ENCODE results near the gene KLHDC8B. TPM values are rescaled to one million over a fixed set of nuclear protein-coding genes. Genes with fewer than 3 reads are reported as not detected.

Gene KLHDC8B
- total and polyA plus RNA-seq, 9 of the 15 experiments (the other 6 are each of a cell fraction or from before 2014, with no cell fraction given), result 6.9 to 34.8 (median 25.2) TPM

- H3K4me2 ChIP-seq (ENCODE audit: insufficient read depth, low read length), result peak overlapping the region; percentile 75
- POLR2A ChIA-PET, result interaction anchor here (0.7 to 0.8 kb wide), 3 partner anchors 12 to 289 kb away, joined by 3 read pairs; no protein-coding TSS in a partner anchor
- H3K36me3 ChIP-seq (ENCODE audit: control insufficient read depth, insufficient read depth, low read length), result peaks cover 32% of the 10 kb centered on the region; the same call in 2 of the 3 replicates
- H3K27ac ChIP-seq (ENCODE audit: extremely low read depth, low read depth, low read length), result peak overlapping the region; percentile 82
- CTCF ChIA-PET (ENCODE audit: low intra/inter-chr PET ratio), result no interaction called here
- H3K79me2 ChIP-seq (ENCODE audit: control insufficient read depth, insufficient read depth, low read length), result peaks cover 26% of the 10 kb centered on the region
- H4K20me1 ChIP-seq (replicated peaks; ENCODE audit: control insufficient read depth, insufficient read depth, low read length), result no peaks in the 10 kb centered on the region
- BruUV-seq (replicated peaks), result TSS peak; percentile 53
- peak in 2 of 4 experiments; percentile 18 to 28 for DNase-seq (ENCODE audit: extremely low read depth in 1 of 4, low spot score in 3 of 4)
- no peak for TF ChIP-seq FOXA3 (CRISPR knock-in tag; conservative IDR thresholded peaks at IDR 0.05 in 1 of 2, IDR thresholded peaks at IDR 0.05 in 1 of 2)
- peak; percentile 49 for TF ChIP-seq KDM5B (IDR thresholded peaks at IDR 0.05; ENCODE audit: insufficient replicate concordance, low read depth, low read length)
- no peak for TF ChIP-seq ZNF41 (CRISPR knock-in tag; conservative IDR thresholded peaks at IDR 0.05)
- no peak for TF ChIP-seq BDP1 (IDR thresholded peaks at IDR 0.05; ENCODE audit: insufficient read depth, insufficient read length)
- no peak for TF ChIP-seq HLTF (IDR thresholded peaks at IDR 0.05)
- TF ChIP-seq CREB1 (IDR thresholded peaks at IDR 0.05), result no peak
- no peak for TF ChIP-seq CREB1 (CRISPR knock-in tag; IDR thresholded peaks at IDR 0.05)
- TF ChIP-seq FOXJ2 (tag; IDR thresholded peaks at IDR 0.05), result no peak
- ATAC-seq, result no peak
- peaks cover 10 to 25% of the 10 kb centered on the region in 2 experiments; a peak in 4 of 5 replicates for H3K4me1 ChIP-seq (replicated peaks in 1 of 2; ENCODE audit: control insufficient read depth in 2 of 2, insufficient read depth in 2 of 2, low read length in 2 of 2)
- peak; percentile 57 for FAIRE-seq
- in situ Hi-C loops (cut with MboI), result loop anchor here (25.0 kb wide), 1 partner anchor 272 kb away; the partner anchor contains the start of gene NICN1
- WGBS (ENCODE audit: insufficient coverage, low coverage, missing lambda C conversion rate), result 20% methylated on average over 5 of the region's 6 CpGs
- peak overlapping the region; percentile 82 for H3K4me3 ChIP-seq
- H3K9ac ChIP-seq (ENCODE audit: insufficient read depth in 1 of 2, low read depth in 2 of 2, low read length in 2 of 2), result peak overlapping the region; percentile 91 to 95
- H2AFZ ChIP-seq (ENCODE audit: low read depth, low read length), result no peak overlapping the region
- H3K27me3 ChIP-seq (ENCODE audit: control insufficient read depth in 2 of 2, insufficient read depth in 2 of 2, low read length in 2 of 2), result no peaks in the 10 kb centered on the region
- H3K9me3 ChIP-seq (replicated peaks; ENCODE audit: control insufficient read depth, insufficient read depth, low read depth, low read length), result peaks cover 5% of the 10 kb centered on the region; the same call in 1 of the 2 replicates
- intact Hi-C loops (cut with micrococcal nuclease), result loop anchor here (10.0 kb wide), 1 partner anchor 140 kb away; the partner anchor contains the start of genes IMPDH2 and NDUFAF3
- no peaks in the 10 kb centered on the region for H3K9me1 ChIP-seq (ENCODE audit: control insufficient read depth, insufficient read depth, low read length)
Observed at GRCh38 chr3:49164983-49165720, 6.2 kb upstream of the KLHDC8B start.

All from K562 (cell line).